Uterus (tissue), 2 donors: ENCODE results near the gene ANXA4.

Experiments
- POLR2A ChIP-seq, 2 donors: fragments of 450-650 bp; IDR thresholded peaks; one replicate each; pipeline ENCODE4 v1.6.1; 2016; ENCODE audit warnings: antibody characterized with exemption in 2 of 2, mild to moderate bottlenecking in 1 of 2, moderate library complexity in 1 of 2
- TF ChIP-seq, protein P1 (sequence below), 4 experiments: fragments of 200-600 bp in 2 of 4; fragments of 450-650 bp in 2 of 4; sonication (generic) in 2 of 4; IDR thresholded peaks; one replicate each; pipeline ENCODE4 v1.5.1; 2016 to 2019; ENCODE audit warnings: antibody characterized with exemption in 4 of 4, mild to moderate bottlenecking in 2 of 4, moderate library complexity in 1 of 4

DNA sequence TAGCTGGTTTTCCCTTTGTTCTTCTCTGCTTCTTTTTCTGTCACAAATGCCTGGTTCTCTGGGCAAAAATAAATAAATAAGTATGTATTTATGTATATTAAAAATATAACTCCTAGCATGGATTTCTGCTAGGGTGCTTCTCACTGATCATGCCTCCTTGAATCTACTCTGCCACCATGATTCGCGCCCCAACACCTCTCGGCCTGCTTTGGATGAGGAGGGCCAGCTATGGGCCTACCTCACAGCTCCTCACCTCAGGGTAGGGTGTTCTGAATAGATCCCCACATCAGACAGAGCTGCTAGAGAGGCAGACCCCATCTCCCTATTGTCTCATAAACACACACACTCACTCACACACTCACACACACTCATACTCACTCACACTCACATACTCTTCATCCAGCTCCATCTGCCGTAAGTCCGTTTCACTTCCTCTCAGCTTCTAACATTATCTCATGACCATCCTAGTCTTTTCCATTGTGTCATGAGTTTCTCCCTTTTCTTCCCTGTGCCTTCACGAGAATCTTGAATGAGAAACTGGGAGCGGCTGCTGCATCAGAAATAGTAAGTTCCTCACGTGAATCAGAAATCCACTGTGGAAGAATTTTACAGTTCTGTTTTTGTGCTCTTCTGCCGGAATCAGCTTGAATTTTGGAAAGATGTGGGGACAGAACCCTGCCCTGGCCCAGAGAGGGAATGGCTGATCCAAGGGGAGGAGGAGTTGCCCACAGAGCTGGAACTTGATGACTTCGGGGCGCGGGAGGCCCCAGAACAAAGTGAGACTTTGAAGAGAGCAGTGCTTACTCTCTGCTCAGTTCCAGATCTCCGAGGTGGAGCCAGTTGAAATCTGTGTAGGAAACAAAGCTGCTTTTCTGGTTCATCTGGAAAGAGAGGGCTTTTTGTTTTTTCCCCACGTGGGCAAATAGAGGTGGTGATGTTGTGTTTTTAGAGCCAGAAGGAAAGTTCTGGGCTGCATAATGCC lies 20.9 kb downstream of the ANXA4 start:
- TF ChIP-seq, protein P1, sequence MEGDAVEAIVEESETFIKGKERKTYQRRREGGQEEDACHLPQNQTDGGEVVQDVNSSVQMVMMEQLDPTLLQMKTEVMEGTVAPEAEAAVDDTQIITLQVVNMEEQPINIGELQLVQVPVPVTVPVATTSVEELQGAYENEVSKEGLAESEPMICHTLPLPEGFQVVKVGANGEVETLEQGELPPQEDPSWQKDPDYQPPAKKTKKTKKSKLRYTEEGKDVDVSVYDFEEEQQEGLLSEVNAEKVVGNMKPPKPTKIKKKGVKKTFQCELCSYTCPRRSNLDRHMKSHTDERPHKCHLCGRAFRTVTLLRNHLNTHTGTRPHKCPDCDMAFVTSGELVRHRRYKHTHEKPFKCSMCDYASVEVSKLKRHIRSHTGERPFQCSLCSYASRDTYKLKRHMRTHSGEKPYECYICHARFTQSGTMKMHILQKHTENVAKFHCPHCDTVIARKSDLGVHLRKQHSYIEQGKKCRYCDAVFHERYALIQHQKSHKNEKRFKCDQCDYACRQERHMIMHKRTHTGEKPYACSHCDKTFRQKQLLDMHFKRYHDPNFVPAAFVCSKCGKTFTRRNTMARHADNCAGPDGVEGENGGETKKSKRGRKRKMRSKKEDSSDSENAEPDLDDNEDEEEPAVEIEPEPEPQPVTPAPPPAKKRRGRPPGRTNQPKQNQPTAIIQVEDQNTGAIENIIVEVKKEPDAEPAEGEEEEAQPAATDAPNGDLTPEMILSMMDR (IDR thresholded peaks at IDR 0.05) = no peak
- no peak for TF ChIP-seq POLR2A (IDR thresholded peaks at IDR 0.05)
